HepG2 (cell line): ENCODE results near the gene DNMBP. TPM values are rescaled to one million over a fixed set of nuclear protein-coding genes. Genes with fewer than 3 reads are reported as not detected.

Experiments used
- GTF3A ChIP-seq: sonication (generic); formaldehyde crosslinking; conservative IDR thresholded peaks from 2 replicates; pipeline ENCODE4 v1.4.0; 2020; ENCODE audit warnings: mild to moderate bottlenecking, missing genetic modification reagents
- MAF1 ChIP-seq: sonication (generic); formaldehyde crosslinking; IDR thresholded peaks from 2 replicates; pipeline ENCODE4 v1.5.0; 2020; ENCODE audit warnings: missing genetic modification reagents, borderline replicate concordance
- MAZ ChIP-seq, 2 experiments: sonication (generic) in 1 of 2; formaldehyde crosslinking in 1 of 2; IDR thresholded peaks; 2 replicates each; pipeline versions ENCODE4 v1.5.0 to v1.6.1; 2012 to 2020; ENCODE audit warnings: low read depth in 2 of 2, mild to moderate bottlenecking in 2 of 2, borderline replicate concordance in 1 of 2, improper control_type of control experiment in 1 of 2, low read length in 1 of 2, missing genetic modification reagents in 1 of 2, moderate library complexity in 1 of 2
- MBD4 ChIP-seq: IDR thresholded peaks from 2 replicates; pipeline ENCODE4 v1.6.1; 2012; ENCODE audit warnings: low read length, inconsistent platforms, borderline replicate concordance
- ONECUT2 ChIP-seq: sonication (generic); formaldehyde crosslinking; IDR thresholded peaks from 2 replicates; pipeline ENCODE4 v1.4.0; 2020; ENCODE audit warnings: missing genetic modification reagents
- SRSF1 ChIP-seq: fragments of 200-400 bp; formaldehyde crosslinking; optimal IDR thresholded peaks from 2 replicates; pipeline ENCODE3; 2017; ENCODE audit warnings: mild to moderate bottlenecking, low read depth, low read length, moderate library complexity
- ZBTB1 ChIP-seq: sonication (generic); formaldehyde crosslinking; IDR thresholded peaks from 2 replicates; pipeline ENCODE4 v1.4.0; 2020; ENCODE audit warnings: missing genetic modification reagents, borderline replicate concordance
- ZNF263 ChIP-seq: sonication (generic); formaldehyde crosslinking; IDR thresholded peaks from 2 replicates; pipeline ENCODE4 v1.4.0; 2020; ENCODE audit warnings: missing genetic modification reagents
- ZNF329 ChIP-seq: sonication (generic); formaldehyde crosslinking; IDR thresholded peaks from 2 replicates; pipeline ENCODE4 v1.9.0; 2021; ENCODE audit warnings: low read depth, mild to moderate bottlenecking, missing genetic modification reagents
- ZNF749 ChIP-seq: sonication (generic); formaldehyde crosslinking; IDR thresholded peaks from 2 replicates; pipeline ENCODE4 v1.8.0; 2022; ENCODE audit warnings: mild to moderate bottlenecking, missing genetic modification reagents, moderate library complexity, borderline replicate concordance
- ZNF879 ChIP-seq: sonication (generic); formaldehyde crosslinking; IDR thresholded peaks from 2 replicates; pipeline ENCODE4 v1.8.1; 2023; ENCODE audit warnings: missing genetic modification reagents
- ZZZ3 ChIP-seq: sonication (generic); formaldehyde crosslinking; IDR thresholded peaks from 2 replicates; pipeline ENCODE4 v1.4.0; 2020; ENCODE audit warnings: missing genetic modification reagents, mild to moderate bottlenecking, borderline replicate concordance
- polyA plus RNA-seq, 8 experiments: library from polyadenylated mRNA; depleted of rRNA in 3 of 8; stranded (reverse) in 7 of 8; unstranded in 1 of 8; fragments of >200 nt; fragmentation: Illumina TruSeq in 4 of 8; extraction: Trizol in 4 of 8; gene quantifications; 2 replicates each; pipeline versions ENCODE4 v1.2.1 to v1.2.3, GENCODE V29; 2011 to 2016; ENCODE audit warnings: low read depth in 4 of 8, missing spikeins in 1 of 8, mixed read lengths in 1 of 8; ENCODE audit not compliant: insufficient read depth in 1 of 8
- total RNA-seq, 5 experiments: library from RNA; depleted of rRNA; stranded (reverse); fragments of >200 nt; fragmentation: Illumina TruSeq; extraction: Trizol; gene quantifications; 2 replicates each; pipeline ENCODE4 v1.2.3, GENCODE V29; 2016; ENCODE audit warnings: low read depth in 1 of 5
- TF ChIP-seq, protein P1 (sequence below): sonication (generic); formaldehyde crosslinking; IDR thresholded peaks from 2 replicates; pipeline ENCODE4 v1.8.1; 2023; ENCODE audit warnings: missing genetic modification reagents, inconsistent platforms, borderline replicate concordance
- TF ChIP-seq, protein P2 (sequence below), 2 experiments: sonication (generic) in 1 of 2; formaldehyde crosslinking in 1 of 2; IDR thresholded peaks; 2 replicates each; pipeline versions ENCODE4 v1.4.0 to v1.6.1; 2016 to 2020; ENCODE audit warnings: borderline replicate concordance in 1 of 2, low read depth in 1 of 2, mild to moderate bottlenecking in 1 of 2, missing genetic modification reagents in 1 of 2
- TF ChIP-seq, protein P3 (sequence below): sonication (generic); formaldehyde crosslinking; IDR thresholded peaks from 2 replicates; pipeline ENCODE4 v1.9.0; 2021; ENCODE audit warnings: missing genetic modification reagents, mild to moderate bottlenecking, borderline replicate concordance
- TF ChIP-seq, protein P4 (sequence below): sonication (generic); formaldehyde crosslinking; IDR thresholded peaks from 2 replicates; pipeline ENCODE4 v1.4.0; 2020; ENCODE audit warnings: missing genetic modification reagents

The DNMBP gene
- total and polyA plus RNA-seq, 2 of the 13 experiments (the other 11 are each of a cell fraction or from before 2014, with no cell fraction given), result 3.6 to 6.3 TPM

DNA sequence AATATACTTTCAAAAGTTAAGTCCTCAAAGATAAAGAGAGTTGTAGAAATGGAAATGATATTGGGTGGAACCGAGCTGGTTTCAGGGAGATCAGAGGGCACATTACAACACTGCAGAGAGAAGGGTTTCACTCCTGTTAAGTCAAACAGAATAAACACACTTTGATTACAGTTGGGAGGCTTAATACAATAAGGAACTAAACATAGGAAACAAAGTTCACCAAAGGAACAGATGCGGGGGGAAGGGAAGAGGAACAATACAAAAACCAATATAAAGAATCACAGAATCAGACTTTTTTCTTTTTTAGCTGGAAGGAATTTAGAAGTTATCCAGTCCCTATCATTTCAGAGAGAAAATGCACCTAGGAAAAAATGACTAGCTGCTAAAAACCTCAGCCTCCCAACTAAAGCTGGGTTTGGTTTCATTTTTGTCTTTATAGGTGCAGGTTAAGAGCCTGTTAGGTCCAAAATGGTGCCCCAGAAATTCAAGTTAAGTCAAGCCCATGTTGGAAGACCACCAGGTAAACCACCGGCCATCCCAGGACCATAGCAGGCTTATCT lies 81.9 kb downstream of the DNMBP start (continued):
- no peak for TF ChIP-seq ZBTB1 (CRISPR knock-in tag)
- TF ChIP-seq ZNF263 (CRISPR knock-in tag), result no peak
- TF ChIP-seq ZNF329 (CRISPR knock-in tag), result no peak
- TF ChIP-seq, protein P1, sequence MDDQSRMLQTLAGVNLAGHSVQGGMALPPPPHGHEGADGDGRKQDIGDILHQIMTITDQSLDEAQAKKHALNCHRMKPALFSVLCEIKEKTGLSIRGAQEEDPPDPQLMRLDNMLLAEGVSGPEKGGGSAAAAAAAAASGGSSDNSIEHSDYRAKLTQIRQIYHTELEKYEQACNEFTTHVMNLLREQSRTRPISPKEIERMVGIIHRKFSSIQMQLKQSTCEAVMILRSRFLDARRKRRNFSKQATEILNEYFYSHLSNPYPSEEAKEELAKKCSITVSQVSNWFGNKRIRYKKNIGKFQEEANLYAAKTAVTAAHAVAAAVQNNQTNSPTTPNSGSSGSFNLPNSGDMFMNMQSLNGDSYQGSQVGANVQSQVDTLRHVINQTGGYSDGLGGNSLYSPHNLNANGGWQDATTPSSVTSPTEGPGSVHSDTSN (CRISPR knock-in tag), result no peak
- no peak for TF ChIP-seq MBD4
- TF ChIP-seq ZNF879 (CRISPR knock-in tag), result no peak
- no peak for TF ChIP-seq MAF1
- no peak for TF ChIP-seq ONECUT2
- TF ChIP-seq SRSF1, result no peak
- no peak for TF ChIP-seq ZZZ3 (CRISPR knock-in tag)
- TF ChIP-seq, protein P2, sequence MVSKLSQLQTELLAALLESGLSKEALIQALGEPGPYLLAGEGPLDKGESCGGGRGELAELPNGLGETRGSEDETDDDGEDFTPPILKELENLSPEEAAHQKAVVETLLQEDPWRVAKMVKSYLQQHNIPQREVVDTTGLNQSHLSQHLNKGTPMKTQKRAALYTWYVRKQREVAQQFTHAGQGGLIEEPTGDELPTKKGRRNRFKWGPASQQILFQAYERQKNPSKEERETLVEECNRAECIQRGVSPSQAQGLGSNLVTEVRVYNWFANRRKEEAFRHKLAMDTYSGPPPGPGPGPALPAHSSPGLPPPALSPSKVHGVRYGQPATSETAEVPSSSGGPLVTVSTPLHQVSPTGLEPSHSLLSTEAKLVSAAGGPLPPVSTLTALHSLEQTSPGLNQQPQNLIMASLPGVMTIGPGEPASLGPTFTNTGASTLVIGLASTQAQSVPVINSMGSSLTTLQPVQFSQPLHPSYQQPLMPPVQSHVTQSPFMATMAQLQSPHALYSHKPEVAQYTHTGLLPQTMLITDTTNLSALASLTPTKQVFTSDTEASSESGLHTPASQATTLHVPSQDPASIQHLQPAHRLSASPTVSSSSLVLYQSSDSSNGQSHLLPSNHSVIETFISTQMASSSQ (IDR thresholded peaks at IDR 0.05; ENCODE audit: low read depth), result no peak
- TF ChIP-seq, protein P2 (CRISPR knock-in tag; IDR thresholded peaks at IDR 0.05; ENCODE audit: borderline replicate concordance), result no peak
- no peak for TF ChIP-seq ZNF749 (CRISPR knock-in tag)
- TF ChIP-seq, protein P3, sequence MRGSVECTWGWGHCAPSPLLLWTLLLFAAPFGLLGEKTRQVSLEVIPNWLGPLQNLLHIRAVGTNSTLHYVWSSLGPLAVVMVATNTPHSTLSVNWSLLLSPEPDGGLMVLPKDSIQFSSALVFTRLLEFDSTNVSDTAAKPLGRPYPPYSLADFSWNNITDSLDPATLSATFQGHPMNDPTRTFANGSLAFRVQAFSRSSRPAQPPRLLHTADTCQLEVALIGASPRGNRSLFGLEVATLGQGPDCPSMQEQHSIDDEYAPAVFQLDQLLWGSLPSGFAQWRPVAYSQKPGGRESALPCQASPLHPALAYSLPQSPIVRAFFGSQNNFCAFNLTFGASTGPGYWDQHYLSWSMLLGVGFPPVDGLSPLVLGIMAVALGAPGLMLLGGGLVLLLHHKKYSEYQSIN (CRISPR knock-in tag), result no peak
- TF ChIP-seq, protein P4, sequence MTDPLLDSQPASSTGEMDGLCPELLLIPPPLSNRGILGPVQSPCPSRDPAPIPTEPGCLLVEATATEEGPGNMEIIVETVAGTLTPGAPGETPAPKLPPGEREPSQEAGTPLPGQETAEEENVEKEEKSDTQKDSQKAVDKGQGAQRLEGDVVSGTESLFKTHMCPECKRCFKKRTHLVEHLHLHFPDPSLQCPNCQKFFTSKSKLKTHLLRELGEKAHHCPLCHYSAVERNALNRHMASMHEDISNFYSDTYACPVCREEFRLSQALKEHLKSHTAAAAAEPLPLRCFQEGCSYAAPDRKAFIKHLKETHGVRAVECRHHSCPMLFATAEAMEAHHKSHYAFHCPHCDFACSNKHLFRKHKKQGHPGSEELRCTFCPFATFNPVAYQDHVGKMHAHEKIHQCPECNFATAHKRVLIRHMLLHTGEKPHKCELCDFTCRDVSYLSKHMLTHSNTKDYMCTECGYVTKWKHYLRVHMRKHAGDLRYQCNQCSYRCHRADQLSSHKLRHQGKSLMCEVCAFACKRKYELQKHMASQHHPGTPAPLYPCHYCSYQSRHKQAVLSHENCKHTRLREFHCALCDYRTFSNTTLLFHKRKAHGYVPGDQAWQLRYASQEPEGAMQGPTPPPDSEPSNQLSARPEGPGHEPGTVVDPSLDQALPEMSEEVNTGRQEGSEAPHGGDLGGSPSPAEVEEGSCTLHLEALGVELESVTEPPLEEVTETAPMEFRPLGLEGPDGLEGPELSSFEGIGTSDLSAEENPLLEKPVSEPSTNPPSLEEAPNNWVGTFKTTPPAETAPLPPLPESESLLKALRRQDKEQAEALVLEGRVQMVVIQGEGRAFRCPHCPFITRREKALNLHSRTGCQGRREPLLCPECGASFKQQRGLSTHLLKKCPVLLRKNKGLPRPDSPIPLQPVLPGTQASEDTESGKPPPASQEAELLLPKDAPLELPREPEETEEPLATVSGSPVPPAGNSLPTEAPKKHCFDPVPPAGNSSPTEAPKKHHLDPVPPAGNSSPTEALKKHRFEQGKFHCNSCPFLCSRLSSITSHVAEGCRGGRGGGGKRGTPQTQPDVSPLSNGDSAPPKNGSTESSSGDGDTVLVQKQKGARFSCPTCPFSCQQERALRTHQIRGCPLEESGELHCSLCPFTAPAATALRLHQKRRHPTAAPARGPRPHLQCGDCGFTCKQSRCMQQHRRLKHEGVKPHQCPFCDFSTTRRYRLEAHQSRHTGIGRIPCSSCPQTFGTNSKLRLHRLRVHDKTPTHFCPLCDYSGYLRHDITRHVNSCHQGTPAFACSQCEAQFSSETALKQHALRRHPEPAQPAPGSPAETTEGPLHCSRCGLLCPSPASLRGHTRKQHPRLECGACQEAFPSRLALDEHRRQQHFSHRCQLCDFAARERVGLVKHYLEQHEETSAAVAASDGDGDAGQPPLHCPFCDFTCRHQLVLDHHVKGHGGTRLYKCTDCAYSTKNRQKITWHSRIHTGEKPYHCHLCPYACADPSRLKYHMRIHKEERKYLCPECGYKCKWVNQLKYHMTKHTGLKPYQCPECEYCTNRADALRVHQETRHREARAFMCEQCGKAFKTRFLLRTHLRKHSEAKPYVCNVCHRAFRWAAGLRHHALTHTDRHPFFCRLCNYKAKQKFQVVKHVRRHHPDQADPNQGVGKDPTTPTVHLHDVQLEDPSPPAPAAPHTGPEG (CRISPR knock-in tag), result no peak
- TF ChIP-seq GTF3A (CRISPR knock-in tag), result no peak
- no peak for TF ChIP-seq MAZ (IDR thresholded peaks at IDR 0.05; ENCODE audit: borderline replicate concordance, low read depth, low read length)
- no peak for TF ChIP-seq MAZ (CRISPR knock-in tag; IDR thresholded peaks at IDR 0.05; ENCODE audit: low read depth)
